ENCODE measurements around the gene KCTD5. TPM values are rescaled to one million over a fixed set of nuclear protein-coding genes. Genes with fewer than 3 reads are reported as not detected.
A peak's percentile ranks its signal among the peaks of the same experiment; 100 is the strongest.
"Not testable (repeated sequence)": the region's sequence is repeated elsewhere in the genome, so short reads cannot be mapped to it uniquely, and the experiment has no call there.

KCTD5 gene
- total and polyA plus RNA-seq, 10 of the 15 experiments (the other 5 are each of a cell fraction or from before 2014, with no cell fraction given), result 0.58 to 56.4 (median 37.3) TPM

- H4K20me1 ChIP-seq (ENCODE audit: control insufficient read depth, insufficient read depth); intact Hi-C loops (cut with micrococcal nuclease; ENCODE audit: unreplicated experiment); H3K9me3 ChIP-seq (replicated peaks; ENCODE audit: control insufficient read depth, insufficient read depth, low read length); in situ Hi-C loops (cut with MboI); H2AFZ ChIP-seq (ENCODE audit: control insufficient read depth, low read depth, low read length); POLR2A ChIA-PET; H3K4me3 ChIP-seq; H3K4me1 ChIP-seq (ENCODE audit: control insufficient read depth, insufficient read depth, low read length); H3K79me2 ChIP-seq (ENCODE audit: control insufficient read depth, insufficient read depth, low read length); BruUV-seq (replicated peaks); H3K9ac ChIP-seq (ENCODE audit: control insufficient read depth, insufficient read depth, low read length); H3K36me3 ChIP-seq (ENCODE audit: control insufficient read depth in 2 of 2, insufficient read depth in 2 of 2, low read length in 1 of 2); RAD21 ChIA-PET (ENCODE audit: unreplicated experiment); H3K4me2 ChIP-seq (ENCODE audit: control insufficient read depth, insufficient read depth); H3K27ac ChIP-seq (ENCODE audit: control insufficient read depth, insufficient read depth); H3K27me3 ChIP-seq (replicated peaks in 1 of 2; ENCODE audit: control insufficient read depth in 2 of 2, insufficient read depth in 2 of 2, low read length in 1 of 2); CTCF ChIA-PET; DNase-seq (ENCODE audit: low read depth, low spot score); SMC1A ChIA-PET (ENCODE audit: uncharacterized antibody, unreplicated experiment): not testable (repeated sequence)
- ATAC-seq (peak; percentile 95), FAIRE-seq (peak; percentile 74)
- no CpG with 5 or more reads among the region's 12 CpGs for WGBS (ENCODE audit: insufficient coverage, insufficient replicate concordance, low lambda C conversion rate, missing lambda C conversion rate)
- TF ChIP-seq CTCF (IDR thresholded peaks at IDR 0.05 in 2 of 3, conservative IDR thresholded peaks at IDR 0.05 in 1 of 3; ENCODE audit: control insufficient read depth in 2 of 3, extremely low read depth in 1 of 3, insufficient read depth in 1 of 3, low read depth in 3 of 3, low read length in 3 of 3), result peak in 2 of 3 experiments; percentile 2 to 11; a peak in 1 of 6 replicates
These were observed 43.1 kb upstream of the KCTD5 start for GRCh38 chr16:2639071-2639721.

- H3K9me3 ChIP-seq (replicated peaks; ENCODE audit: control insufficient read depth, insufficient read depth, low read length); BruUV-seq (replicated peaks); SMC1A ChIA-PET (ENCODE audit: uncharacterized antibody, unreplicated experiment); H3K4me2 ChIP-seq (ENCODE audit: control insufficient read depth, insufficient read depth); H3K79me2 ChIP-seq (ENCODE audit: control insufficient read depth, insufficient read depth, low read length); H3K4me3 ChIP-seq; H2AFZ ChIP-seq (ENCODE audit: control insufficient read depth, low read depth, low read length); H3K27me3 ChIP-seq (replicated peaks in 1 of 2; ENCODE audit: control insufficient read depth in 2 of 2, insufficient read depth in 2 of 2, low read length in 1 of 2); in situ Hi-C loops (cut with MboI); H3K36me3 ChIP-seq (ENCODE audit: control insufficient read depth in 2 of 2, insufficient read depth in 2 of 2, low read length in 1 of 2); H4K20me1 ChIP-seq (ENCODE audit: control insufficient read depth, insufficient read depth); DNase-seq (ENCODE audit: low read depth, low spot score); H3K4me1 ChIP-seq (ENCODE audit: control insufficient read depth, insufficient read depth, low read length); H3K27ac ChIP-seq (ENCODE audit: control insufficient read depth, insufficient read depth); H3K9ac ChIP-seq (ENCODE audit: control insufficient read depth, insufficient read depth, low read length); intact Hi-C loops (cut with micrococcal nuclease; ENCODE audit: unreplicated experiment); POLR2A ChIA-PET; RAD21 ChIA-PET (ENCODE audit: unreplicated experiment); CTCF ChIA-PET: not testable (repeated sequence)
- 7% methylated on average over 3 of the region's 9 CpGs for WGBS (ENCODE audit: insufficient coverage, insufficient replicate concordance, low lambda C conversion rate, missing lambda C conversion rate)
- peak in 1 of 2 experiments; percentile 68; a peak in 1 of 4 replicates for TF ChIP-seq BHLHE40 (IDR thresholded peaks at IDR 0.05; ENCODE audit: borderline replicate concordance in 1 of 2, low read depth in 2 of 2, low read length in 1 of 2)
- peak; percentile 33; the same call in 1 of the 2 replicates for TF ChIP-seq SPI1 (IDR thresholded peaks at IDR 0.05; ENCODE audit: borderline replicate concordance, insufficient read depth, low read depth, low read length)
- ATAC-seq (peak; percentile 82), FAIRE-seq (peak; percentile 94)
These were observed 42.6 kb upstream of the KCTD5 start for GRCh38 chr16:2639722-2640072.

GRCh38 chr16:2642561-2642960, 39.8 kb upstream of the KCTD5 start:
- SMC1A ChIA-PET (ENCODE audit: uncharacterized antibody, unreplicated experiment); ATAC-seq; H3K4me1 ChIP-seq (ENCODE audit: control insufficient read depth, insufficient read depth, low read length); CTCF ChIA-PET; H3K27me3 ChIP-seq (replicated peaks in 1 of 2; ENCODE audit: control insufficient read depth in 2 of 2, insufficient read depth in 2 of 2, low read length in 1 of 2); POLR2A ChIA-PET; H3K36me3 ChIP-seq (ENCODE audit: control insufficient read depth in 2 of 2, insufficient read depth in 2 of 2, low read length in 1 of 2); H4K20me1 ChIP-seq (ENCODE audit: control insufficient read depth, insufficient read depth); H2AFZ ChIP-seq (ENCODE audit: control insufficient read depth, low read depth, low read length); H3K4me2 ChIP-seq (ENCODE audit: control insufficient read depth, insufficient read depth); H3K9ac ChIP-seq (ENCODE audit: control insufficient read depth, insufficient read depth, low read length); intact Hi-C loops (cut with micrococcal nuclease; ENCODE audit: unreplicated experiment); H3K27ac ChIP-seq (ENCODE audit: control insufficient read depth, insufficient read depth); H3K79me2 ChIP-seq (ENCODE audit: control insufficient read depth, insufficient read depth, low read length); in situ Hi-C loops (cut with MboI); RAD21 ChIA-PET (ENCODE audit: unreplicated experiment); BruUV-seq (replicated peaks); FAIRE-seq; DNase-seq (ENCODE audit: low read depth, low spot score); H3K4me3 ChIP-seq; H3K9me3 ChIP-seq (replicated peaks; ENCODE audit: control insufficient read depth, insufficient read depth, low read length): not testable (repeated sequence)
- WGBS (ENCODE audit: insufficient coverage, insufficient replicate concordance, low lambda C conversion rate, missing lambda C conversion rate), result no CpG with 5 or more reads among the region's 17 CpGs

All from GM12878 (cell line).